ENCODE measurements around the gene SLC16A5. TPM values are rescaled to one million over a fixed set of nuclear protein-coding genes. Genes with fewer than 3 reads are reported as not detected.
A peak's percentile ranks its signal among the peaks of the same experiment; 100 is the strongest.
"Not testable (repeated sequence)": the region's sequence is repeated elsewhere in the genome, so short reads cannot be mapped to it uniquely, and the experiment has no call there.

Gene SLC16A5
- total RNA-seq, 1 experiment from 2014 or later, result not detected

DNA sequence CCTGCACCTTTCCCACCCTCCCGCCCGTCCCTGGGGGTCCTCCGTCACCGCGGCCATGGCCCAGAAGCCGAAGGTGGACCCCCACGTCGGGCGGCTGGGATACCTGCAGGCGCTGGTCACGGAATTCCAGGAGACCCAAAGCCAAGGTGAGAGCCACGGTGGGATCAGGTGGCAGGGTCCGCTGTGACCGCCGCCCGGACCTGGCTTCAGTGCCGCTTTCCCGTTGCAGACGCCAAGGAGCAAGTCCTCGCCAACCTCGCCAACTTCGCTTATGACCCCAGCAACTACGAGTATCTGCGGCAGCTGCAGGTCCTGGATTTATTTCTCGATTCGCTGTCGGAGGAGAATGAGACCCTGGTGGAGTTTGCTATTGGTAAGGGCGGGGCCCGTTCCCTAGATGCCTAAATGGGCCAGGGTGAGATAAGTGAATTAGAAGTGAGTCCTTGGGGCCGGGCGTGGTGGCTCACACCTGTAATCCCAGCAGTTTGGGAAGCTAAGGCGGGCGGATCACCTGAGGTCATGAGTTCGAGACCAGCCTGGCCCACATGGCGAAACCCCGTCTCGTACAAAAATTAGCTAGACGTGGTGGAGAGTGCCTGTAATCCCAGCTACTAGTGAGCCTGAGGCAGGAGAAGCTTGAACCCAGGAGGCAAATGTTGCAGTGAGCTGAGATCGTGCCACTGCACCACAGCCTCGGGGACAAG lies 22.6 kb downstream of the SLC16A5 start:
- DNase-seq (ENCODE audit: low spot score), result no peak

DNA sequence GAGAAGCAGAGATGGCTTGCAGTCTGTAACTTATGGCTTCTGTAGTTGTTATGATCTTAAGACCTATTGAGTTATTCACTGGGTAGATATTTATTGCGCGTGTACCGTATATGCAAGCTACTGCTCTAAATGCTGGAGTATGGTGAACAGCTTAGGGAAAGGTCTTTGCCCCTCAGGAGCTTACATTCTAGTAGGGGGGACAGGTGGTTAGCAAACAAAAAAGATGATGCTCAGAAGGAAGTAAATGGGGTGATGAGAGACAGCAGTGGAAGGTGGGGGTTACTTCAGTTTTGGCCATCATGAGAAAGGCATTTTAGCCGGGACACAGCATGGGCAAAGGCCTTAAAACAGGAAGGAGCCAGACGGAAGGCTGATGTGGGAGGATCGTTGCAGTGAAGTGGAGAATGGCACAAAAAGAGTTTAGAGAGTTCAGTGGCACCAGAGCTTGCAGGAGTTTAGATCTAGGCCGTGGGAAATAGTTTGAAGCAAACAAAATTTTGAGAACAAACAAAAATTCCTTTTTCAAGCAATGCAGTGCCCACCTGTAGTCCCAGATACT lies 24.1 kb downstream of the SLC16A5 start:
- no peak for DNase-seq (ENCODE audit: low spot score)

DNA sequence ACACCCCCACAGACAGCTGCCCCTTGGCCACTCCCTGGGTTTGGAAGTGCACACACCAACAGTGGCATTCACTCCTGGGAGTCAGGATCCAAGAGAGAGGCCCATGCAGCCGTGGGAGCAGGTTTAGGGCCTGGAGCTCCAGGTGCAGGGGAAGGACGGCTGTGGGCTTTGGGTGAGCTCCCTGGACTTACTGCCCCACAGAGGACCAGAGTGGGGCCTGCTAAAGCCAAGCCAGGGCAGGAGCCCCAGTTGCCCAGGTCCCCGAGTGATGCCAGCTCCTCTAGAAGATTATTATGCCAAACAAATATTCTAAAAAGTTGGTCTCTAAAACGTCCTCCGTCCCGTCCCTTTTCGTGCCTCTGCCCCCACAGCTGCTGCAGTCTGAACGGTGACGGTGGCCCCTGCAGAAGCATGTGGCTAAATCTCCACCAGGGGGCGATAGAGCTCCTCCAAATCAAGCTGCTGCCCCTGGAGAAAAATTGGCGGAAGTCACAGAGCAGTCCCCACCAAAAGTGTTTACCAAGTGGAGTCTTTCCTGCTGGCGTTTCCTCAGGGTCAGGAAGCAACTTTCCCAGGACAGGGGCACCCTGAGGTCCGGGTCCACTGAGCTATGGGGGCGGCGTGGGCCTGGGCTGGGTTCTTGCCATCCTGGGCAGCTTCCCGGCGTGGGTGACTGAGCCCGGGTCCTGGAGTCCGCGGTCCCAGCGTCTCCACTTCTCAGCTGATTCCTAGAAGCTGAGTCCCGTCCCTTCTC lies 26.2 kb downstream of the SLC16A5 start:
- peak; percentile 85 for DNase-seq (ENCODE audit: low spot score)

DNA sequence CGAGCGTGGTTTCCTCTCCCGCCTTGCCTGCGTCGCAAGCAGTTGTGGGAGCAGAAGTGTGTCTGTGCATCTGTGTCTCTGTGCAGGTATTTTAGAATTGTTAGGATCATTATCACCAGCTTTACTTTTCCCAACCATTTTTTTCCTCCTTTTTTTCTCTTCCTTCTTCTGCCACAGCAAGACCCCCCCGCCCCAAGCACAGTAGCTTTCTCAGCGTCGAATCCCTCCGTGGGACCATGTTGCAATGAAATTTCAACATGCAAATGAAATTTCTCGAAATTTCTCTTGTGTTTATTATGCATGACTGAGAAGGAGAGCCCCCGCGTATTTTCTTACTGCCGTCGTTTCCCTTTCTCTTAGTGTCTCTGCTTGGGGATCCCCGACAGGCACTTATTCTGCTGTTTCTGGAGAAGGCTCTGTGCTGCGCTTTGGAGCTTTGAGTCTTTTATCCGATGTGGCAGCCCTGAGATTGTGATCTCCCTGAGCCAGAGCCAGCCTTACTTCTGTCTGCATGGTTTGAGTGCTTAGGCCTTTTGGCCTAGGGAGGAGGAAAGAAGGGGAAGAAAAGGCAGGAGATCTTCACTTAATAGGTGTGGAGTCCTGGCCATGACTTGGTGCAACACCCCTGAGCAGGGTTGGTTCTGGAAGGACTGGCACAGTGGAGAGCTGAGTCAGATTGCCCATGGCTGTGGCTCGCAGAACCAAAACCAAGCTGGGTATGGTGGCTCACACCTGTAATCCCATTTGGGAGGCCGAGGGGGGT lies 27.0 kb downstream of the SLC16A5 start:
- no peak for DNase-seq (ENCODE audit: low spot score)

DNA sequence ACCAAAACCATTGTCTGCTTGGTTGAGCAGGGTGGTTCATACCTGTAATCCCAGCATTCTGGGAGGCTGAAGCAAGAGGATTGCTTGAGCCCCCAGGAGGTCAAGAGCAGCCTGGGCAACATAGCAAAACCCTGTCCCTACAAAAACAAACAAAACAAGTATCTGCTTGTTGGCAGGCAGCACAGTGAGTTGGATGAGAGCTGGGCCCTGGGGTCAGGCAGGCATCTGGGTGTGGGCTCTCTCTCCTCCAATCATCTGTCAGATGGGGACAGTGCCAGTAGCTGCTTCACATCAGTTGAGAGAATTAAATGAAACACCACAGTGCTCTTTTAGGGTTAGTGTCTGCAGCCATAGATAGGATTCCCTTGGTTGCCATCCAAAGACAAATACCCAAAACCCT lies 27.8 kb downstream of the SLC16A5 start:
- DNase-seq (ENCODE audit: low spot score), result no peak

DNA sequence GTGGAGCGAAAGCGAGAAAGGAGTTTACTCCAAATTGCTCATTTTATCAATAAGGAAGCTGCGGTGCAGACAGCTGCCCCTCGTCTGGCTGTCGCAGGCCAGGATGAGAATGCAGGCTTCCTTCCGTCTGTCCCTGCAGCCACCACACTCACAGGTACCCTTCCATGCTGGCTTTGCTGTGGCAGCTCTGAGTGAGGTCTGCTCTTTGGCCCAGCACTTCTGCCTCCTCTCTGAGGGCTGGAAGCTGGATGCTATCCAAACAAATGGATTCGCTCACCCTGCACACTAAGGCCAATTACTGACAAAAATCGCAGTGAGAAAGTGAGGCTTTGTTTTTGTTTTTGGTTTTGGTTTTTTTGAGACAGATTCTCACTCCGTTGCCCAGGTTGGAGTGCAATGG lies 29.0 kb downstream of the SLC16A5 start:
- no peak for DNase-seq (ENCODE audit: low spot score)

DNA sequence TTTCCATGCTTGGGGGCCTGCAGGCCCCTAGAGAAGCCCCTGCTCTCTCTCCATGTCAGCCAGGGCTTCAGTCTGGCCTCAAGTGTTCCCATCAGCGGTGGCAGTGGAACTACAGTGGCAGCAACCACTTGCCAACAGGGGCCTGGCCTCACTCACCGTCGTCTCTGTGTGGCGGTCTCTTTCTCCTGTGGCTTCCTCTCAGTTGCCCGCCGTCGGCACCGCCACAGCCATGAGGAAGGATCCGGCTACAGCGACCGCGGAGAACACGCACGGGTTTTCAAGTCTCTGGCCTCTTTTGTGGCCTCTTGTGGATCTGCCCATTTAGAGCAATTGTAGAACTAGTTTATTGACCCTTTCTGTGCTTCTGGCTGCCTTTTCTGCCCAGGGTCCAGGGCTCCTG lies 30.6 kb downstream of the SLC16A5 start:
- DNase-seq (ENCODE audit: low spot score), result no peak

DNA sequence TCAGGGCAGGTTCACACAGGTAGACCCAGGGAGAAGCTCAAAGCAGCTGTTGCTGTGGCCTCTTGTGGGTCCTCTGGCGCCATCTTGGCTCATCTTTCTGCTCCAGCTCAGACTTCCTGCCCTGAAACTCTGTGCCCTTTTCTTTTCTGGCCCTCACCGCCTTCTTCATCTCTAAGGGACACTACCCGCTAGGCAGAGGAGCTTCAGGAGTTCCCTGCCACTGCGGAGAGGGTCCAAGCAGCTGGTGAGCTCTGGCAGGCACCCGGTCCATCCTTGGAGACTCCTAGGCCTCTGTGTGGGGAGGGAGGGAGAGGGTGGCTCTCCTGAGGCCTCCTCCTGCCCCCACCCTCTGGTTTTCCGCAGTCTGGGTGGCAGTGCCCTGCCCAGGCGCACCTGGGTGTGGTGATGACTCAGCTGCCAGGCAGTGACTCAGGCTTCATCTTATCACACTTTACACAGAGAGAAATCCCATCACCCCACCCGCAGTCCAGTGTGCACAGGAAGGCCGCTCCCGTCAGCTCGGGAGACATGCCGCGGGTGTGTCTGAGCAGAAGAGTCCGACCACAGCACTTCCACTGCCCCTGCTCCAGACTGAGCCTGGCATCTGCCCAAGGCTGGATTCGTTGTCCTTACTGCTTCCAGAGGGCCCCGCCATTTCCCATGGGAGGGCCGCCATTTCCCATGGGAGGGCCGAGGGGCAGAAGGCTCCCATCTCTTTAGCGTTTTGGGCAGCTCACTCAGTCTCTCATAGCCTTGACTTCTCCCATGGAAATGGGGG lies 36.5 kb downstream of the SLC16A5 start:
- peak; percentile 100 for DNase-seq (ENCODE audit: low spot score)

DNA sequence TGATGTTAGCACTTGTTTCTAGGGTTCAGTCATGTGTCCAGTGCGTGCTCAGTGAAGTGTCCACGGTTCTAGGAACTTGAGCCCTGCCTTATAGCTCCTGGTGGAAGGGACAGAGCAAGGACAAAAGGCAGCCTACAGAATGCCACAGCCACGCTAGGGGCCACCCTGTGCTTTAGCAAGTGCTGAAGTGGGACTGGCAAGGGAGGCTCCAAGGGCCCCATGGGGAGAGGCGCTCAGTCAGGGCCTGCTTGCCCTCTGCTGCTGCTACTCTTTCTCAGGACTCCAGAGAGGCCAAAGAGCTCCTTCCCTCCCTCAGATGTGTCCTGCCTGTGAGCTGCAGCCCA lies 37.0 kb downstream of the SLC16A5 start:
- no peak for DNase-seq (ENCODE audit: low spot score)

DNA sequence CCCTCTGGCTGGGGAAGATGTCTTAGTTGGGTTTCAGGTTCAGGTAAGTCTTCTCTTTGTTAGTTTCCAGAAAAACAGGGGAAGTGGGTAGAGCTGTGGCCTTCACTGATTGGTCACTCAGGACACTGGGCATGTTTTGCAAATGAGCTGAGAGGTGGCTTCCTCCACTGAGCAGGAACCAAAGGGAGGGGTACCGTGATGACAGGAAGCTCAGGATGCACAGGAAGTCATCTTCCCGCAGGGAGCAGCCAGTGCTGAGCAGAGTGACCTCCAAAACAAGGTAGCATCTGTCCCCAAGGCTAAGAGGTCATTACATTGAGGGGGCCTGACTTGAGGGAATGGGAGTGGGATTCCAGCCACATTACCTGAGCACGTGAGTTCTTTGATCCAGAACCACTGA lies 38.2 kb downstream of the SLC16A5 start:
- DNase-seq (ENCODE audit: low spot score), result peak; percentile 44

DNA sequence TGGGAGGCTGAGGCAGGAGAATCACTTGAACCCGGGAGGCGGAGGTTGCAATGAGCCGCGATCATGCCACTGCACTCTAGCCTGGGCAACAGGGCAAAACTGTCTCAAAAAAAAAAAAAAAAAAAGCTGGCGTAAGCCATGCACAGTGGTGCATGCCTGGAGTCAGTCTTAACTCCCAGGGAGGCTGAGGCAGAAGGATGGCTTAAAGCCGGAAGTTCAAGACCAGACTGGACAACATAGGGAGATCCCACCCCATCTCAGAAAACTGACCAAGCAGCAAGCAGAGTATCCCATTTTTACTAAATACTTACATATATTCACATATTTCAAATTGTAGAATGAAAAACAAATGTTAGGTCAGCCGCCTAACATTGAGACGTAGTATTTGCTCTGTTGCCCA lies 39.2 kb downstream of the SLC16A5 start:
- no peak for DNase-seq (ENCODE audit: low spot score)

DNA sequence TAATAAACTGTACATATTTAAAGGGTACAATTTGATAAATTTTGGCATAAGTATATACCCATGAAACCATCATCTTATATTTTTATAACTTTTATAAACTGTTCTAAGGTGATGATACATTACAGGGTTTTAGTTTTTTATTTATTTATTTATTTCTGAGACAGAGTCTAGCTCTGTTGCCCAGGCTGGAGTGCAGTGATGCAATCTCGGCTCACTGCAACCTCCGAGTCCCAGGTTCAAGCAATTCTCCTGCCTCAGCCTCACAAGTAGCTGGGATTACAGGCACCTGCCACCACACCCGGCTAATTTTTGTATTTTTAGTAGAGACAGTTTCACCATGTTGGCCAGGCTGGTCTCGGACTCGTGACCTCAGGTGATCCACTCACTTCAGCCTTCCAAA lies 40.2 kb downstream of the SLC16A5 start:
- not testable (repeated sequence) for DNase-seq (ENCODE audit: low spot score)

DNA sequence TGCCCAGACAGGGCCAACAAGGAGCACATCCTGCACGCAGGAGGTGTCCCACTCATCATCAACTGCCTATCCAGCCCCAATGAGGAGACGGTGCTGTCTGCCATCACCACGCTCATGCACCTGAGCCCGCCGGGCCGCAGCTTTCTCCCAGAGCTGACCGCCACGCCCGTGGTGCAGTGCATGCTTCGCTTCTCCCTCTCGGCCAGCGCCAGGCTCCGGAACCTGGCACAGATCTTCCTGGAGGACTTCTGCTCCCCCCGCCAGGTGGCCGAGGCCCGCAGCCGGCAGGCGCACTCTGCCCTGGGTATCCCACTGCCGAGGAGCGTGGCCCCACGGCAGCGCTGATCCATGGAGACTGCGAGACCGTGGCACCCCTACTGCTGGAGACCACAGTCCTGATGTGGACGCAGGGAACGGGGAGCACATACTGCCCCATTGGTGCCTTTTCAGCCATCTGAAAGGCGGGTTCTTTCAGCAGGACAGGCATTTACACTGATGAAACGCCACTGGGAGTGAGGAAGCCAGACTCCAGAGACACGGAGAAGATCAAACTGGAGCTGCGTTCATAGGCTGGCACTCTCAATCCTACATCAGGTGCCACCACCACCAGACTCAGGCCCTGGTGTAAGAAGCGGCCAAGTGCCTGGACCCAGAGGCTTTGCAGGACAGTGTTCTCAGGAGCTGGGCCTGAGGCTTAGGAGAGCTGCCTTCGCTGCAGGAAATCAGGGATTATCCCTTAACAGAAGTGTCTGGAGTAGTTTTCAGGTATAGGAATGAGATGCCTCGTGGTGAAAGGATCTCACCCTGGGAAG lies 41.1 kb downstream of the SLC16A5 start:
- no peak for DNase-seq (ENCODE audit: low spot score)

DNA sequence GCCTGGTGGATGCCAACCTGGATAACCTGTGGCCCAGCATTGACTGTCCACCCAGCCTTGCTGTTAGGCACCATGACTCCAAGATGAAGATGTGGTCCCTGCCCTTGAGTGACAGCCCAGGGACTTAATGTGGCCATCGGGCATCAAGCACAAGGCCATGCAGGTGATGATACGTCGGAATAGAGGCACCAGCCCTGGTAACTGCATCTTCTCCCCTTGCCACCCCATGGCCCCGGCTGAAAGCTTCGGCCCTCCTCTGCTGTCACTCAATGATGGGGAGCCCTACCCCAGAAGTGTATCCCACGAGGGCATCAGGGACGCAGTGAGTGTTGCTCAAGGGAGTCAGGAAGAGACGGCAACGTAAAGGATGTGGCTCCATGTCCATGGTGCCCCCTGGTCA lies 41.8 kb downstream of the SLC16A5 start:
- DNase-seq (ENCODE audit: low spot score), result no peak

DNA sequence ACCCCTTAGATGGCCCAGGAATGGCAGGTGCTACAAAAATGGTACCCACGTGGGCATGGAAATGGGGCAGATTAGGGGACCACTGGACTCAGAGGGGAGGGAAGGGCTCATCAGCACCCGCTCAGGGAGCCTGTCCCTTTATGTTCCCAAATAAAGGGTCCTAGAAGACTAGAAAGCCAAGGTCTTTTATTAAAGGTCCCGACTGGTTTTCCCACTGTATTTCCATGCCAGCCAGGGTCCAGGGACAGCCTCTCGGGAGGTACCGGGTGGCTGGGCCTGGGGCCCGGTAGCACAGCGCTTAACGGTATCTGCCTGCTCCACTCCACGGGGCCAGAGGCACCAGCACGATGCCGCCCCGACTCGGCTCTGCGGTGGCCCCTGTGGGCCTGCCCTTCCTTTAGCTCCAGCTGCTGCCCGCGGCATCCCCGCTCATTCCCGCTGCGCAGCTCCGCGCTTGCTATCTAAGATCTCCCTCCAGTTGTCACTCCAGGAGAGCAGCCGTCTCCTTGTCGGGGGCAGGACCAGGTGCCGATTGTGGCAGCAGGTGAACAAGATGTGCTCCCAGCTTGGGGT lies 42.4 kb downstream of the SLC16A5 start:
- DNase-seq (ENCODE audit: low spot score), result no peak

DNA sequence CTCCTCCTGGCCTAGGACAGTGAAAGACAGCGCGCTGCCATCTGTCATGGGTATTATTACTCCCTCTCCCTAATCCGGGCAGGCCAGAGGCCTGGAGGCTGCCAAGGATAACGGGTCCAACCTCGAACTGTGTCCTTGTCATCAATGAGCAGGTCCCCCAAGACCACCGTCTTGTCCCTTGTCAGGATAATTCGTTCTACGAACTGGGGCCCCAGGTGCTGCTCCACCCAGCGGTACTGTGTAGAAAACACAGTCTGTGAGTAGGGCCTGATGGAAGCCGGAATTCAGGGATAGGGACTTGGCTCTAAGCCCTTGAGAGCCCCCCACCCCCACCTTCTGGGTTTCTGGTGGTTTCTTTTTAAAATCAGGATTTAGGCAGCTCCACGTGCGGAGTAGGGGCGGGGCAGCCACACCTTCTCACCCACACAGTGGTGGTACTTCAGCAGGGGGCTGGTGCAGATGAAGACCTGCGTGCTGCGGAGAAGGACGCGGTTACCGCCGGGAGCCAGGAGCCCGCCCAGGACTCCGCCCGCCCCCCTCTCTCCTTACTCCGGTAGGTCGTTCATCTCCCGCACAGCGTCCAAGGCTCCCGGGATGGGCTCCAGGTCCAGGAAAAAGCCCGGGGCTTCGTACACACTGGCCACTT lies 43.0 kb downstream of the SLC16A5 start:
- DNase-seq (ENCODE audit: low spot score), result peak; percentile 75

DNA sequence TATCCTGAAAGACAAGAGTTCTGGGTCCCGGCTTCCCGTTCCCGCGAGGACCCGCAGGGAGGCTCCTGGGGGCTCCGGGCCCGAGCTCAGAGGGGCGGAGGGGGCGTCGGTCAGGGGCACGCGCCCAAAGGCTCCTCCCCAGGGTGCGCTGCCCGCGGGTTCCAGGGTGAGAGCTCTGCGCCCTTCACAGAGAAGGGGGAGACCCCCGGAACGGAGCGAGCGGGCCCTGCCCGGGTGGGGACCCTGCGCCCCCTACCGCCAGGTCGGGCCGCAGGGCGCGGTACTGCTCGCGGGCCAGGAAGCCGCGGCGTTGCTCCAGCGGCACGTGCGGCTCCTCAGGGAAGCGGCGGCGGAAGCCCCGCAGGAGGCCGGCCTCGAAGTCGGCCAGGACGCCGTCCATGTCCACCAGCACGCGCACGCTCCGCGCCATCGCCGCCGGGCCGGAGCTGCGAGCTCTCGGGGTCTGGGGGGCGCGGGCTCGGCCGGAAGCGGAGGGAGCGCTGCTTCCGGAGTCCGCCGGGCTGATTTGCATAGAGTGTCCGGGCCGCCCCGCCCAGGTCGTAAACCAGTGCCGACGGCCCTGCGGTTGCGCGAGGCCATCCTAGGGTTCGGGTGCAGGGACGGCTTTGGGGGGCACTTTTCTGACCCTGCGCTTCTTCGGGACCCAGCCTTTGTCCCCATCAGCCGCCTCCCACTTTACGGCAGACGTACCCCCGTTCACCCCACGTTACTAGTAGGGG lies 43.7 kb downstream of the SLC16A5 start, which contains the start of gene NT5C:
Gene NT5C (minus strand): TSS at position 465 of the 740 bp plus-strand sequence. CDS start 35 bp downstream, at position 430.
- DNase-seq (ENCODE audit: low spot score), result peak; percentile 71

DNA sequence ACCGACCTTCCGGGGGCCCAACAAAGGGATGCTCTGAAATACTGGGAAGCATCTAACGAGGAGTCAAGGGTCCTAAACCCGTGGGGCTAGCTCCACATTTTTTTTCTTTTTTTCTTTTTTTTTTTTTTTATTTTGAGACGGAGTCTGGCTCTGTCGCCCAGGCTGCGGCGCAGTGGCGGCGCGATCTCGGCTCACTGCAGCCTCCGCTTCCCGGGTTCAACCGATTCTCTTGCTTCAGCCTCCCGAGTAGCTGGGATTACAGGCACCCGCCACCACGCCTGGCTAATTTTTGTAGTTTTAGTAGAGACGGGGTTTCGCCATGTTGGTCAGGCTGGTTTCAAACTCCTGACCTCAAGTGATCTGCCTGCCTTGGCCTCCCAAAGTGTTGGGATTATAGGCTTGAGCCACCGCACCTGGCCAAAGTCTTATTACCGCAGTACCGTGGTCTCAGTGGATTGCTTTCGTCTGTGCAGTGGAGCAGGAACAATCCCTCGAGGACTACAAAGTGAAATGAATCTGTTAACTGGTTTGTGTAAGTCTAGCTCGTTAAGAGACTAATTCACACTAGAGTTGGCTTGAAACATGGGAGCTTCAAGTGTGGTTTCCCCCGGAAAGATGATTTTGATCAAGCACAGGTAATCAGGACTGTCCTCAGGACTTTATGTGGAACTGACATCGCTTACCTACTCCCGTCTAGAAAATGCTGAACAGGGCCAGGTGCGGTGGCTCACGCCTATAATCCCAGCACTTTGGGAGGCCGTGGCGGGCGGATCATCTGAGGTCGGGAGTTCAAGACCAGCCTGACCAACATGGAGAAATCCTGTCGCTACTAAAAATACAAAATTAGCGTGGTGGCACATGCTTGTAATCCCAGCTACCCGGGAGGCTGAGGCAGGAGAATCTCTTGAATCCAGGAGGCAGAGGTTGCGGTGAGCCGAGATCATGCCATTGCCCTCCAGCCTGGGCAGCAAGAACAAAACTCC lies 44.6 kb downstream of the SLC16A5 start:
- DNase-seq (ENCODE audit: low spot score), result not testable (repeated sequence)
